Esophagus squamous epithelium (tissue), 4 donors: ENCODE measurements around the gene CRELD2.

Source experiments
- CTCF ChIP-seq, 6 experiments: fragments of 450-650 bp in 4 of 6; fragments of 200-600 bp in 2 of 6; sonication (generic) in 2 of 6; IDR thresholded peaks; one replicate each; pipeline ENCODE4 v1.5.1; 2016 to 2019; ENCODE audit warnings: antibody characterized with exemption in 6 of 6, mild to moderate bottlenecking in 4 of 6, moderate library complexity in 4 of 6
- POLR2A ChIP-seq, 4 donors: fragments of 450-650 bp; IDR thresholded peaks; one replicate each; pipeline ENCODE4 v1.6.1; 2017; ENCODE audit warnings: antibody characterized with exemption in 4 of 4, mild to moderate bottlenecking in 4 of 4, moderate library complexity in 3 of 4

GRCh38 chr22:49927483-49928184 is 9.2 kb downstream of the CRELD2 start:
- TF ChIP-seq CTCF (IDR thresholded peaks at IDR 0.05) (no peak), POLR2A (IDR thresholded peaks at IDR 0.05) (no peak)
